GOT3 (cell line): Measurements from ENCODE around the gene DYNLT1.
"Not testable (repeated sequence)": the region's sequence is repeated elsewhere in the genome, so short reads cannot be mapped to it uniquely, and the experiment has no call there.

Source experiments
- DNase-seq: peaks from one replicate; lab custom pipeline; 2025; ENCODE audit warnings: mixed read lengths; lab: John Stamatoyannopoulos, UW

The DYNLT1 gene

DNA sequence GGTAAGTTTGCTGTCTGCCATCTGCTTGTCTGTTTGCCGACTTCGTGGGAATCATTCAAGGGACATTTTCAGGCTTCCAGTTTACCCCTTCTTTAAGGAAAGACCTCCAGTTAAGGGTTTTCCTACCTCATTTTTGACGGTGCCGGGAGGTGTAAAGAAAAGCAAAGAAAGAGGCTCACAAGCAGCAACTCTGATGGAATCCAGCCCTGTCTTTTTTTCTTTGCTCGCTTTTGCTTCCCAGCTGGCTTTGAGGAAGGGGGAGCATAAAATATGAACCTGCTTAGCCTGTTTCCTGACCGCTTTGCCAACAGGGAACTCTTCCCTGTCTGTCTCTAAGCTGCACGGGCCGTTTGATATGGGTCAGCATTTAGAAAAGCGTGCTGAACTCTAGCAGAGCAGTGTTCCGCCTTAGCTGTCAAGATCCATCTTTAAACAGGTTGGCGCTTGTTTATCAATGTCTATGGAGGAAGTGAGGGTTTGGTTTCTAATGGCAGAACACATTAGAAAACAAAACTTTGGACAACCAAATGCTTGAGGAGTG lies 19.2 kb upstream of the DYNLT1 start:
- no peak for DNase-seq

DNA sequence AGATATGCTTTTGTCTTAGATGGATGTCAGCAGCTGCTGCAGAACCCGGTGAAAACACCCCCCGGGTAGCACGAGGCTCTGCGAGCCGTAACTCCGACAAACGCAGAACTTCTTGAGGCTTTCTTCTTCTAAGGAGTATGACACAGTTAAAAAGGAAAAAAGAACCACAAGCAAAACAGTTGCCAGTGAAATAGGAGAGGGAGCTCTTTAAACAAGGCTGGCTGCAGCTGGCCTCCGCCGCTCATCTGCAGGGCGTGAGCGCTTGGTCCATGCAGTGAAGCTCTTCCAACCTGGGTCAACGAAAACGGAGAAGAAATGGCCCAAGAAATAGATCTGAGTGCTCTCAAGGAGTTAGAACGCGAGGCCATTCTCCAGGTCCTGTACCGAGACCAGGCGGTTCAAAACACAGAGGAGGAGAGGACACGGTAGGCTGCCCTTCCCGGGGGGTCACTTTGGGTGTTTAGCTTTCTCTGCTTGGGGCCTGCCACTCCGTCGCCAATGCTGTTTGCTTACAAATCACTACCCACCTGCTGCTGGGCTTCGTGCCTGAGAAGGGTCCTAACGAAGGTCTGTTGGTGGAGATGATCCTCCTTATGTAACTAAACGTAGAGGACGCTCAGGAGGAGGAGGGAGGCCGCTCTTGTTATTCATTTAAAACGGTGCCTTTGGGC lies 18.5 kb upstream of the DYNLT1 start:
- DNase-seq: no peak

DNA sequence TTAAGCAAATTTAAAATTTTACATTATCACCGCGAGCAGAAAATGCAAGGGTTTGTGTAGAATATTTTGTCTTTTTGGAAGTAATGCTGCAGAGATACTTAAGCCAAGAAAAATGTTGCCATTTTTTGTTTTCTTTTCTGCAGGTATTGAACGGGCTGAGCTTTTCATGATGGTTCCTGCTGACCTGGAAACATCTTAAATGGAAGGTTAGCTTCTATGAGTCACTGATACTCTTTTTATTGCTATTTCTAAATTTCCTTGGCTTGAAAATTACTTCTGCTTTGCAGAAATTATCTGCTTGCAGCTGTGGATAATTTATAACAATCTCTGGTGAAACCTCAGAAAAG lies 18.0 kb upstream of the DYNLT1 start:
- no peak for DNase-seq

DNA sequence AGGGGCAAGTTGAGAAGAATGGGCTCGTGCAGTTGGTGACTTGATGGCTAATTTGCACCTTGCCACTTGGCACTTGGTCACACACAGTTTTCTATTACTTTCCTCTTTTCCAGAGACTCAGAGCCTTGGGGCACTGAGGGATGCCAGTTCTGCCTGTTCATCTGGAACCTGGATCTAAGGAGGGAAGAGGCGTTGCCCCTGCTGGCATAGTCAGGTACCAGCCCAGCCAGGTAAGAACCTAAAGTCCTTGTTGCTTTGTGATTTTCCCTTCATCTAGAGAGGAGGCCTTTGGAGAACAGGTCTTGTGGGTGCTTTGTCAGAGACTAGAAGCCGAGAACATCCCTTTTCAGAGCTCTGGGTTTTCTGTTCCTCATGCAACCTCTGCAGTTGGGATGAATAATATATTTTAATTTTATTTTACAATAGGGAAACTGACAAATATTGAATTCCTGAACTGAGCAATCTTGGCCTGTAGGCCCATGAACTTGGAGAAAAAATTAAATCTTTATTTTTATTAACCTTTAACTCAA lies 16.7 kb upstream of the DYNLT1 start:
- DNase-seq: no peak

DNA sequence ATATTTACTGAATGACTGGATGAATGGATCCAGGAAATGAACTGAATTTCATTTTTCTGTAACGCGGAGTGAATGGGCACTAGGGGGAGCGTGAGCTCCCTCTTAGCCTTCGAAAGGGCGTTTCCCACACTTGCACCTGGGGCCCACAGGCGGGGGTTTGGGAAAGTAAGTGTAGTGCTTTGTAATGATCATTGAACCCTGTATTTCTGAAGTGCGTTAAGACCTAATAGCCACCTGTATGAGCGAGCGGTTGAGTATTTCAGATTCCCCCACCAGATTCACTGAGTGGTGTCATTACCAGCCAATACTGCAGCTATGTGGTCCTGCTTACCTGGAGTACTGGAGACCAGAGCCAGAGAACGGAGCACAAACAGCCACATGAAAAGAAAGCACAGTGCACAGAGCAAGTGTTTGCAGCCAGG lies 15.8 kb upstream of the DYNLT1 start:
- DNase-seq: no peak

DNA sequence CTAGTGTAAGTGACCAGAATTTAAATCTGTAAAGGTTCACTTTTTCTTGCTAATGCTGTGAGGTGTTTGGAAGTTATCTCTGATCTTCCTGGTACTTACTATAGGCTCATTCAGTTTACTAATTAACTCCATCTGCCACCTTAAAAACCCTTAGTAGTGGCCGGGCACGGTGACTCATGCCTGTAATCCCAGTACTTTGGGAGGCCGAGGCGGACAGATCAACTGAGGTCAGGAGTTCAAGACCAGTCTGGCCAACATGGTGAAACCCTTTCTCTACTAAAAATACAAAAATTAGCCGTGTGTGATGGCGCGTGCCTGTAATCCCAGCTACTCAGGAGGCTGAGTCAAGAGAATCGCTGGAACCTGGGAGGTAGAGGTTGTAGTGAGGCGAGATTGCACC lies 12.4 kb upstream of the DYNLT1 start:
- not testable (repeated sequence) for DNase-seq

DNA sequence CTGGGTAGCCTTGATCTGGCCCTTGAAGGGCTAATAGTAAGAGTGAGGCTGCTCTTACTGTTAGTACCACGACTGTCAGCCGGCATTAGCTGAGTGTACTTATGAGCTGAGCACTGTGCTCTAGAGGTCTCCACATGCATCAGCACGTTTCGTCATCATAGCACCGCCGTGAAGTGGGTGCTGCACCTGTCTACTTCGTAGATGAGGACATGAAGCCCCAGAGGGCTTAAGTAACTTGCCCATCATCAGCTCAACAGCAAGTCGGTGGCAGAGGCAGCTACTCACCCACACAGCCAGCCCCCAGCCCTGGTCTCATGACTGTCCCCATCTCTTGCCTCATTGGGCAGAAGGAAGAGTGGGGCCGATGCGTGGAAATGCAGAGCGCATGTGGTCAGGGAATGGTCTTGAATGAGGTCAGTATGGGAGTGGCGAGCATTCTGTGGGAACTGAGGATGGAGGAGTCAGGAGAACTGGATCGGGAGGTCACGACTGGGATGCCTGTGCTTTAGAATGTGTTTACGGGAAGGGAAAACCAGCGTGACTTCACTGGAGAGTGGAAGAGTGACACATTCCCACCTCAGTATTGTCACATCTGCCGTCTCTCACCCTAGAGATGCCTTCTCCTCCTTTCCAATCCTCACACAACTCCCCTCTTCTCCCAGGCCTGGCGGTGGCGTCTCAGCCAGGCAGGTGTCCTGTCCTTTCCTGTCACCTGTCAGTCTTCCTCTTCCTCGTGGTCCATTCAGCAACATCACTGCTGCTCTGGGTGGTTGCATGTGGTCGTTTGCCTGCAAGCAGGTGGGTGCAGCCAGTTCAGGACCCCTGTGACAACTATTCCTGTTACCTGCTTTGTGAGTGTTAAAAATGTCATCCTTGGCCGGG lies 11.3 kb upstream of the DYNLT1 start:
- DNase-seq: no peak

DNA sequence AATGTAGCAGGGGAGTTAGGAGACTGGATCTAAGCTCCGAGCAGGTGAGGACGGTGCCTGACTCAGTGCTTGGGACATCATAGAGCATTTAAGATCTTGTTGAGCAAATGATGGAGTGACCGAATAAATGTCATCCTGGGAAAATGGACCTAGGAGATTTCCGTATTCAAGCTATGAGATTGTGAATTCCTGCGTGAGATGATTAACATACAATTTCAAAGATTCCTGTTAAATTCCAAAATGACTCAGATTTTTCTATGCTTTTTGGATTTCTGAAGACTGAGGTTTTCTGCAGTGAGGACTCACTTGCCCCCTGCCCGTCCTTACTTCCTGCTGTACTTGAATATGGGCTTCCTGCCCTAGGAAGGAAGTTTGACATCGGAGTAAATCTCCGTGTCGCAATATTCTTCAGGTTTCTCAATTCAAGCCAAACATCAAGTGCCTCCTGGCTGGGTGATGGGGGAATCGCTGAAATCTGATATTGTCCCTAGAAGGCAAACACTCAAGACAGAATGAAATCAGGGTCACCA lies 10.5 kb upstream of the DYNLT1 start:
- DNase-seq: no peak

DNA sequence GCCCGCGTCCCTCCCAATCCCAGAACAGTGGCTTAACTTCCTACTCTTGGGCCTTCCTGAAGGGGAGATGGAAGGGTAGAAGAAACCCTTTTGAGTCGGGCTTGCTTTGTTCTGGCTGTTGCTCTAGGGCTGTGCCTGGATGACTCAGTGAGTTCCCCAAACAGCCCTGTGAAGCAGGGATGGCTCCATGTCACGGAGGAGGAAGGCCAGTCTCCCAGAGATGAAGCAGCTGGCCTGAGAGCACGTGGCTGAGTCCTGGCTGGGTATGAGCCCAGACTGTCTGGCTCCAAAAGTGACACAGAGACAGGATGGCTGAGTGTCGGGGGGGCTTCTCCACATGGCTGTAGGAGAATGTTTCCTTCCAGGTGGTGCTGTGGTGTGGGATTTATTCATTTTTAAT lies 10.0 kb upstream of the DYNLT1 start:
- DNase-seq: no peak

DNA sequence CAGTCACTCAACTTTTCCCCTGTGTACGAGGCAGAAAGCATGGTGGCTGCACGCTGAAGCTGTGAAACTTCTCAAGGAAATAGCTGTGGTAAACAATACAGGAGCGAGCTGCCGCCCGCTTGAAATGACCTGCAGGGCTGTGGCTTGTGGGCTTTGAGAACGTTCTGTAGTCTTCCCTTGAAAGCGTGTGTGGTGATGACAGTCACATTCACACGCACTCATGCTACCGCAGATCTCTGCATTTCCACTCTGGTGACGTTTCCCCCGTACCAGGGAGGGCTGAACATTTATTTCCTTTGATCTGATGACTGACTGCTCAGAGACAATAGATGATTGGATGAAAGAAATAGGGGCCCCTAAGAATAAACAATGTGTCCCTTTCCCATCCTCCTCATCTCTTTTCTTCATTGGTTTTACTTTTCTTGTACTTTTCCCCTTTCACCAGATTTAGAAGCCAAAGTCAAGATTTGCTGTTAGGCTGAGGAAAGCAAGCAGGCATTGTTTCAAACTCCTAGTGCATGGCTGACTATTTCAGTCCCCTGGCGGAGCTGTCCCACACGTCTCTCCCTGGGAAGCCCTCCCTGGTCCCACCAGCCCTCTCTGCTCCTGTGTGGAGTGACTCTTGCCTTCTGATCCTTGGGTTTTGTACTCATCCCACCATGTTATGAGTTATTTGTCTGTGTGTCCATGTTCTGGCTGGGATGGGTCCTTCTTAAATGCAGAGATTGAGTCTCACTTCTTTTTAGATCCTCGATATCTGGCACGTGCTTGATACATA lies 9.2 kb upstream of the DYNLT1 start:
- no peak for DNase-seq

DNA sequence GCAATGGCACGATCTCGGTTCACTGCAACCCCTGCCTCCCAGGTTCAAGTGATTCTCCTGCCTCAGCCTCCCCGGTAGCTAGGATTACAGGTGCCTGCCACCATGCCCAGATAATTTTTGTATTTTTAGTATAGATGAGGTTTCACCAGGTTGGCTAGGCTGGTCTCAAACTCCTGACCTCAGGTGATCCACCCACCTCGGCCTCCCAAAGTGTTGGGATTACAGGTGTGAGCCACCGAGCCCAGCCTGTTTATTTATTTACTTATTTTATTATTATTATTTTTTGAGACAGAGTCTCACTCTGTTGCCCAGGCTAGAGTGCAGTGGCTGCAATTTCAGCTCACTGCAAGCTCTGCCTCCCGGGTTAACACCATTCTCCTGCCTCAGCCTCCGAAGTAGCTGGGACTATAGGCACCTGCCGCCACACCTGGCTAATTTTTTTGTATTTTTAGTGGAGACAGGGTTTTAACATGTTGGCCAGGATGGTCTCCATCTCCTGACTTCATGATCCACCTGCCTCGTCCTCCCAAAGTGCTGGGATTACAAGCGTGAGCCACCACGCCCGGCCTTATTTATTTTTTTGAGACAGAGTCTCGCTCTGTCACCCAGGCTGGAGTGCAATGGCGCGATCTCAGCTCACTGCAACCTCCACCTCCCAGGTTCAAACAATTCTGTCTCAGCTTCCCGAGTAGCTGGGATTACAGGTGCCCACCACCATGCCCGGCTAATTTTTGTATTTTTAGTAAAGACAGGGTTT lies 7.6 kb upstream of the DYNLT1 start:
- not testable (repeated sequence) for DNase-seq

DNA sequence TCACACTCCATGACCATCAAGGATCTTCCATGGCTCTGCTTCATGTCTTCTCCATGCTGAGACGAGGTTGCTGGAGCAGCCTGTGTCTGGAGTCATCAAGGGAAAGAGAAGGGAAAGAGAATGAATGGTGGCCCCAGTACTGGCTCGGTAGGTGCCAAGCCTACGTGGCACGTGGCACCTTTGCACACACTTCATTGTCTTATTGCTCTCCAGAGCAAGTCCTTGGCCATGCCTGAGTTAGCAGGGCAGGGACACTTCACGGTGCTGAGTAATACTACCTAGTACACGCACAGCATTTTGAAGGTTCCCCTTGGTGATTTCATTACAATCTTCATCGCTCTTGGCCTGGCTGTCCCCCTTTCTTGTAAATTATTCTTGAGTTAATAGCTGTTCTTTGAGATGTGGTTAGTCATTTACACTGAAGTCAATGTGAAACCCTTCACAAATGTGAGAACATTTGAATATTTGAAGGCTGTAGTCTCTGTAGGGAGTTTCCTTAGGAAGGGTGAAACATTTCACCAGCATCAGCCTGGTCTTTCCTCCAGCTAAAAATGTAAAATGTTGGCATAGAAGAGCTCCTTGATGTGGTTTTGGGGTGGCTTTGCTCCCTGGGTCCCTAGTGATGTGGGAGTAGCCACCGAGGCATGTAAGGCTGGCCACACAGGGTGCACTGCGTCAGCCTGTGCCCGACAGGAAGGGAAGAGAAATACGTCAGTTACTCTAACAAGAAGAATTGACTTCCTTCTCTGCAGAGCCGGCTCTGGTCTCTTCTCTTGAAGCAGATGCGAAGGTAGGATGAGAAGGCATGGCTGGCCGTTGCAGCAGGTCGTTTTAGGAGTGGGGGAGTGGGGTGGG lies 5.0 kb upstream of the DYNLT1 start, which contains the start of gene SYTL3:
SYTL3 (plus strand) TSS at position 766 of the 855 bp plus-strand sequence. CDS start 13,215 bp downstream, outside the sequence.
- DNase-seq: peak; percentile 30

DNA sequence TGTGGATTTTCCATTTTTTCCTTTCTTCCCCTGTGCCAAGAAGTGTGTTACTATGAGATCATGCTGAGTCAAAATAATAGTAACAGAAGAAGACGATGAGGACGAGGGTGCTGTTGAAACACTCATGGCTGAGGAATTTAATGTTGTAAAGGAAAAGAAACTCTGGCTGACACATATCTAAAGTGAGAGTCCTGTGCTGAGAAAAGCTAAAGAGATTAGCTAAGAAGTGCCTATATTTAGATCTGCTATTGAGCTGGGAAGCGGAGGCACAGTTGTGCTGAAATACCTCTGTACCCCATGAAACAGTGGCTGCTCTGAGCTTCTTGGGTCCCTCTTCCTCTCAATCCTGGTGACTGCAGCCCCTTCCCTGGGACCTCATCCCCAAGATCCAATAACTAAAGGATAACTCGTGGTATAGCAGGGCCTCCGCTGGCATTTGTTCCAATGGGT lies 4.2 kb upstream of the DYNLT1 start:
- DNase-seq: no peak

DNA sequence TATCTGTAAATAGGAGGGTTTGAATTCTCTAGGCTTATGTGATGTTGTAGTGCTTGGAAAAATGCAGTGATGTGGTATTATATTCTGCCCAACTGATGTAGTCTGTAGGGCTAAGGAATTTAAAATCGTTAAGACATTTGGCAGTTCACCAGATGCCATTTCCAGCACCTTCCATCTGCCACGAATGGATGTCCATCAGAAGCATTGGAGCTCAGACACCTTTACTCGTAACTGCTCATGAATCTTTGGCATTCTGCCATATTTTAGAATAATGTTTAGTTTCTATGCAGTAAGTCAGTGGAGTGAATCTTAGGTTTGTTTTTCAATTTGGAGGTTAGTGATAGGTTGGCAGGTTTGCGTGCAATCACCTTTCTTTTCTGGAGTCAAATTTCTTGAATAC lies 3.0 kb upstream of the DYNLT1 start:
- DNase-seq: no peak

DNA sequence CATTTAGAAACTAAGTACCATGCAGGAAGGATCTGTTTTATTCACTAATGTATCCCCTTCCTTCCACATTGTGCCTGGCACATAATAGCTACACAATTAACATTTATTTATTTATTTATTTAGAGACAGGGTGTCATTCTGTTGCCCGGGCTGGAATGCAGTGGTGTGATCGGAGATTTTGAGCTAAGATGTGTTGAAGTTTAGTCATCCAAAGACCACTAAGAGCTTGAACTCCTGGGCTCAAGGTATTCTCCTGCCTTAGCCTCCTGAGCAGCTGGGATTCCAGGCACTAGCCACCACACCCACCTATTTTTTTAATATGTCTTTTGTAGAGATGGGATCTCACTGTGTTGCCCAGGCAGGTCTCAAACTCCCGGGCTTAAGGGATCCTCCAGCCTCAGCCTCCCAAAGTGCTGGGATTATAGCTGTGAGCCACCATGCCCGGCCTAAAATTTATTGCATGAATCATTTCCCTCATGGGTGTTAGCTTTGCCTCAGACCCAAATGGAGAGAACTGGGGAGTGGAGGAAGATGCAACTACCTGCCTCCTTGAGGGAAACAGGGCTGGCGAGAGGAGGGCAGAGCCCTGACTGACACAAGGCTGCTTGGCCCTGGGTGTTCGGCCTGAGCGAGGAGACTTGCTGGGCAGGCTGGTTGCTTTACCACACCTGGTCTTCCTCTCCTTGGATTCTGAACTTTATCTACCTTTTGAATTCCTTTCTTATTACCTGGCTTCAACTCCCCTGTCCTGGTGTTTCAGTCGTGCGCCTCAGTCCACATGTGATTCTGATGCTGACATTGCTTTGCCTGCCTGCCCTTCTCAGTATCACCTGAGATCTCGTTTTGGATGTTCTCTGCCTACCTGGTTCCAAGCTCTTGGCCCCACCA lies 1.7 kb upstream of the DYNLT1 start:
- DNase-seq: no peak

DNA sequence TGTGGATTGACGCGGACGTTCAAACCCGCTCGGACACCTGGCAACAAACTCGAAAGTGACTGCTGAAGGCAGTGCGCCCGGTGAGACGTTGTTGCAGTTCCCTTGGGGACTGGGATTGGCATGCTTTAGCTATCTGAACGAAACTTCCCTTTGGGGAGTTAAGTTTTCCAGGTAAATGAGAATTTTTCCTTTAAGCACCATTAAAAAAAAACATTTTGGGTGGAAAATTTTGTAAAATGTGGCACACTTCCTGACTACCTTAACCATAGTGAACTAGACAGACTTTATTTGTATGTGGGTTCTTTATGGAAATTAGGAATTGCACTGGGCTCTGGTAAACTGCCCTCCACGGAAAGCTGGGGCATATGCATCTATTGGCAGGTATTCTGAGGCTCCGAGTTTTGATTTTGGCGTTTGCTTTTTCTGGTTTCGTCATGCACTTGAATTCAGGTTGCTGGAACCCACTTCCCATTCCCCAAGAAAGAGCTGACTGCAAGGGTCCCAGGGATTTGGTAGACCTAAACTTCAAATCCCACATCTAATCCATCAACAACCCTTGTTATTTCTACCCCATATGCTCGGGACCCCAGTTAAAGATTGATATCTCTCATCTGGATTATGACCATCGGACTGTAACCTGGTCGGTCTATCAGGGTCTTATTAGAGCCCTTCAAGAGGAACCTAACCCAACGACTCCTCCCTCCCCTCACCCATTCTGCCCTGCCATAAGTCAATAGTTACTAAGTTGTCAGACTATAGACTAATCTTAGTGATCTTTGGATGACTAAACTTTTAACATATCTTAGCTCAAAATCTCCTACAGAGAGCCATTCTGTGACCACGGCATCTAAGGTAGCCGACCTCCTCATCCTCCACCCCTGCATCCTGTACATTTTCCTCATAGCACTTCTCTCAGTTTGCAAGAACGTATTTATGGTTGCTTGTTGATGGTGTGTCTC lies 800 bp upstream of the DYNLT1 start:
- DNase-seq: no peak

DNA sequence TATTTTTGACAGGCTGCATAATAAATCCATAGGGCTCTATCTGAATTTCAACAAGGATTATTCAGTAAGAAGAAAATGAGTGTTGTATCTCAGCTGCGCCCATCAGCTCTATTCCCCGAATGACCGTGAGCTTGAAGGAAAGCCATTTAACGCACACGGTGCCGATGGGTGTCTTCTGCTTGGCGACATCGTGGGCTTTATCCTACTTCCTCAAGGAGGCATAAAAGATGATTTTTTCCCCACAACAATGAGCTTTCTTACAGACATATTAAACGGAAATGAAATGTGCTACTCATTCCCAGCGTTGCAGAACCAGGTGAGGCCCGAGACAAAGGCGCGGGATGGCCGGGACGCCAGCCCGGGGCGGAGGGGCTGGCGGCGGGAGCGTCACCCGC lies 710 bp downstream of the DYNLT1 start:
- DNase-seq: no peak

DNA sequence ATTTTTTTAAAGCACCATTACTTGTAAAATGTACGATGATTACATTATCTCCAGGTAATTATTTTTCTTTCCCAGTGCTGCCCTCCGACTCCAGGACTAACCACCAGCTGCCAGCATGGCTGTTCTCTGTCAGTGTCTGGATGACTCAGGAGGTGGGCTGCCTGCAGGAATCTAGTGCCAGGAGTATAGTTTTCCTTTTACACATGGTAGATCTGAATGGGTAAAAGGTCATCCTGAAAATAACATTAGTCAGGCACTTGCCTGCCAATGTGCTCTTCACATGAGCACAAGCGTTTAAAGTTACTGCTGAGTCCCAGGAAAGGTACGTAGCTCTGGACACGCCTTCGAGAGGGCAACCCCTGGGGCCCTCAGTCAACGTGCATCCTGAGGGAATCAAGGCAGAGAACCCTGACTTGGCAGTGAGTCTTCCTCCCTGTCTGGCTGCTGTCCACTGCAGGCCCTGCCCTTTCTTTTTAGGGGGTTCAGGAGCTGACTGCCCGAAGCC lies 2.4 kb downstream of the DYNLT1 start:
- DNase-seq: peak; percentile 60
